Ascending aorta (tissue), 2 donors: ENCODE data around the gene ZNF382. TPM values are rescaled to one million over a fixed set of nuclear protein-coding genes. Genes with fewer than 3 reads are reported as not detected.
"Not testable (repeated sequence)": the region's sequence is repeated elsewhere in the genome, so short reads cannot be mapped to it uniquely, and the experiment has no call there.

Experiments used
- DNase-seq, 2 donors: peaks; one replicate each; pipeline ENCODE4 v3.0.0-alpha.2; 2019; ENCODE audit warnings: low spot score in 2 of 2
- H3K27ac ChIP-seq, 2 donors: fragments of 200-600 bp; sonication (generic); one replicate each; pipeline ENCODE4 v1.5.1; 2016 to 2017; ENCODE audit warnings: mild to moderate bottlenecking in 1 of 2
- H3K27me3 ChIP-seq: fragments of 200-600 bp; sonication (generic); one replicate; pipeline ENCODE4 v1.5.1; 2017
- H3K36me3 ChIP-seq, 2 donors: fragments of 200-600 bp; sonication (generic); one replicate each; pipeline ENCODE4 v1.5.1; 2016
- H3K4me1 ChIP-seq, 2 donors: fragments of 200-600 bp; sonication (generic); one replicate each; pipeline ENCODE4 v1.5.1; 2016 to 2017; ENCODE audit warnings: mild to moderate bottlenecking in 1 of 2
- H3K4me3 ChIP-seq, 2 donors: fragments of 200-600 bp; sonication (generic); one replicate each; pipeline ENCODE4 v1.5.1; 2016 to 2017; ENCODE audit warnings: mild to moderate bottlenecking in 1 of 2
- H3K9me3 ChIP-seq, 2 donors: fragments of 200-600 bp; sonication (generic); one replicate each; pipeline ENCODE4 v1.5.1; 2016
- CTCF ChIP-seq, 3 experiments: fragments of 200-600 bp in 2 of 3; fragments of 450-650 bp in 1 of 3; sonication (generic) in 2 of 3; IDR thresholded peaks; one replicate each; pipeline ENCODE4 v1.5.1; 2016 to 2019; ENCODE audit warnings: antibody characterized with exemption in 3 of 3, mild to moderate bottlenecking in 1 of 3, moderate library complexity in 1 of 3
- intact Hi-C: fragments of 100-400 bp; cut with DNase I; formaldehyde crosslinking; loops from one replicate; pipeline ENCODE4 v1.15.1; 2023
- total RNA-seq: library from RNA; depleted of rRNA; stranded (reverse); fragments of >200 nt; gene quantifications from one replicate; pipeline ENCODE4 v1.1.0, GENCODE V29; 2016

The ZNF382 gene
- total RNA-seq, 1 donor from 2014 or later = 0.32 TPM

GRCh38 chr19:36573895-36574720 is 31.0 kb upstream of the ZNF382 start:
- Histone ChIP-seq H3K4me1 (peaks cover 3 to 9% of the 10 kb centered on the region in 2 donors), H3K9me3 (peaks cover 0 to 30% of the 10 kb centered on the region in 2 donors), H3K36me3 (peaks cover 27 to 57% of the 10 kb centered on the region in 2 donors), H3K27me3 (no peaks in the 10 kb centered on the region), H3K27ac (peak overlapping the region; percentile 83 to 88), H3K4me3 (peak overlapping the region; percentile 79 to 82)
- no peak for DNase-seq
- TF ChIP-seq CTCF (IDR thresholded peaks at IDR 0.05) = no peak
- intact Hi-C loops = loop anchor here (1.0 to 10.0 kb wide), 4 partner anchors 46 to 459 kb away; partner anchors contain the start of genes OVOL3, POLR2I, TBCB and ZNF260

- DNase-seq = no peak
- H3K36me3 ChIP-seq = peaks cover 29 to 57% of the 10 kb centered on the region in 2 donors
- H3K27me3 ChIP-seq = no peaks in the 10 kb centered on the region
- TF ChIP-seq CTCF (IDR thresholded peaks at IDR 0.05) = no peak
- H3K27ac ChIP-seq = no peak overlapping the region
- H3K9me3 ChIP-seq = peaks cover 0 to 30% of the 10 kb centered on the region in 2 donors
- intact Hi-C loops = loop anchor here (10.0 kb wide), 2 partner anchors 110 to 460 kb away; partner anchors contain the start of genes OVOL3, POLR2I, TBCB and ZNF567
- H3K4me1 ChIP-seq = peaks cover 3 to 9% of the 10 kb centered on the region in 2 donors
- peak overlapping the region; percentile 79 to 82 for H3K4me3 ChIP-seq
Measured at GRCh38 chr19:36574741-36575140, 30.4 kb upstream of the ZNF382 start.

GRCh38 chr19:36577271-36577996 is 27.7 kb upstream of the ZNF382 start:
- Histone ChIP-seq H3K27me3 (no peaks in the 10 kb centered on the region), H3K36me3 (peaks cover 46 to 65% of the 10 kb centered on the region in 2 donors), H3K4me3 (no peak overlapping the region), H3K27ac (no peak overlapping the region), H3K4me1 (peaks cover 3 to 7% of the 10 kb centered on the region in 2 donors), H3K9me3 (peaks cover 4 to 45% of the 10 kb centered on the region in 2 donors)
- no peak for TF ChIP-seq CTCF (IDR thresholded peaks at IDR 0.05)
- intact Hi-C loops = loop anchor here (10.0 kb wide), 2 partner anchors 107 to 463 kb away; partner anchors contain the start of genes OVOL3, POLR2I, TBCB and ZNF567
- DNase-seq = no peak

GRCh38 chr19:36579255-36579654 is 25.9 kb upstream of the ZNF382 start:
- Histone ChIP-seq H3K9me3 (peaks cover 4 to 63% of the 10 kb centered on the region in 2 donors), H3K4me1 (peaks cover 2 to 4% of the 10 kb centered on the region in 2 donors), H3K36me3 (peaks cover 51 to 65% of the 10 kb centered on the region in 2 donors), H3K27ac (no peak overlapping the region), H3K4me3 (no peak overlapping the region), H3K27me3 (no peaks in the 10 kb centered on the region)
- no peak for DNase-seq
- intact Hi-C loops = loop anchor here (10.0 kb wide), 2 partner anchors 106 to 464 kb away; partner anchors contain the start of genes OVOL3, POLR2I, TBCB and ZNF567
- no peak for TF ChIP-seq CTCF (IDR thresholded peaks at IDR 0.05)

- H3K4me3 ChIP-seq, H3K27ac ChIP-seq, H3K36me3 ChIP-seq, intact Hi-C loops, H3K4me1 ChIP-seq, DNase-seq, H3K27me3 ChIP-seq: not testable (repeated sequence)
- peaks cover 6 to 22% of the 10 kb centered on the region in 2 donors for H3K9me3 ChIP-seq
Measured at GRCh38 chr19:36602681-36603080, 2.4 kb upstream of the ZNF382 start.
